Tibial nerve (tissue), 4 donors: Measurements from ENCODE around the gene KCNAB3.

Experiments
- CTCF ChIP-seq, 5 experiments: fragments of 200-600 bp in 3 of 5; fragments of 450-650 bp in 2 of 5; sonication (generic) in 3 of 5; IDR thresholded peaks; one replicate each; pipeline ENCODE4 v1.5.1; 2016 to 2019; ENCODE audit warnings: antibody characterized with exemption in 5 of 5, mild to moderate bottlenecking in 3 of 5, moderate library complexity in 2 of 5
- EP300 ChIP-seq, 2 donors: sonication (generic); formaldehyde crosslinking; IDR thresholded peaks; one replicate each; pipeline ENCODE4 v1.6.1; 2017; ENCODE audit warnings: antibody characterized with exemption in 2 of 2, mild to moderate bottlenecking in 1 of 2
- POLR2A ChIP-seq, 2 donors: fragments of 450-650 bp; IDR thresholded peaks; one replicate each; pipeline ENCODE4 v1.6.1; 2017; ENCODE audit warnings: antibody characterized with exemption in 2 of 2, mild to moderate bottlenecking in 2 of 2, moderate library complexity in 2 of 2

- TF ChIP-seq CTCF (IDR thresholded peaks at IDR 0.05) (no peak), EP300 (IDR thresholded peaks at IDR 0.05) (no peak), POLR2A (IDR thresholded peaks at IDR 0.05) (no peak)
These were observed 45.8 kb downstream of the KCNAB3 start for GRCh38 chr17:7883781-7884386.
